Pancreas (tissue), 10 donors: Measurements from ENCODE around the gene CCDC122. TPM values are rescaled to one million over a fixed set of nuclear protein-coding genes. Genes with fewer than 3 reads are reported as not detected.

ENCODE experiments used
- ATAC-seq, 4 donors: fragments of 200-7000 bp; cut with Tn5 transposase; one replicate each; pipeline versions ENCODE4 v1.8.0 to v1.9.1; 2020; ENCODE audit warnings: mild to moderate bottlenecking in 4 of 4, moderate library complexity in 4 of 4
- DNase-seq, 6 donors: peaks; one replicate each; pipeline ENCODE4 v3.0.0-alpha.2; 2020
- FAIRE-seq: peaks from 2 replicates; lab custom pipeline; 2012; peaks lifted over from hg19 to GRCh38; lab: Jason Lieb, UNC
- H3K27ac ChIP-seq, 4 donors: fragments of 200-600 bp; sonication (generic); 1 replicate in 3 of 4; 2 replicates in 1 of 4; pipeline versions ENCODE4 v1.5.0 to v1.8.0; 2020
- H3K27me3 ChIP-seq, 4 donors: fragments of 200-600 bp; one replicate each; pipeline ENCODE4 v1.8.0; 2021
- H3K36me3 ChIP-seq, 3 donors: fragments of 200-600 bp; sonication (generic) in 1 of 3; one replicate each; pipeline versions ENCODE4 v1.5.0 to v1.8.0; 2020 to 2021
- H3K4me1 ChIP-seq, 3 donors: fragments of 200-600 bp; one replicate each; pipeline ENCODE4 v1.8.0; 2021
- H3K4me3 ChIP-seq, 4 donors: fragments of 200-600 bp; sonication (generic) in 2 of 4; one replicate each; pipeline versions ENCODE4 v1.5.0 to v1.8.0; 2020 to 2021
- H3K9me3 ChIP-seq, 4 donors: fragments of 200-600 bp; one replicate each; pipeline ENCODE4 v1.8.0; 2021
- CTCF ChIP-seq, 4 donors: fragments of 200-600 bp; sonication (generic) in 3 of 4; IDR thresholded peaks; one replicate each; pipeline versions ENCODE4 v1.5.0 to v1.8.0; 2021; ENCODE audit warnings: antibody characterized with exemption in 4 of 4
- WGBS, 2 donors: extraction: QIAGEN DNeasy Blood & Tissue Kit; methylation state at CpG; one replicate each; pipeline ENCODE4 v1.1.7; 2013; 5-methylcytosine and 5-hydroxymethylcytosine counted together
- intact Hi-C, 3 donors: fragments of 100-400 bp; cut with DNase I; formaldehyde crosslinking; loops; one replicate each; pipeline versions ENCODE4 v1.11.1 to v1.14.2; 2022
- polyA plus RNA-seq, 2 donors: library from polyadenylated mRNA; stranded (reverse); fragments of 200-250 nt; gene quantifications; one replicate each; pipeline ENCODE4 v1.2.3, GENCODE V29; 2013
- total RNA-seq, 6 donors: library from RNA; stranded (reverse); fragmentation: NEBNext Ultra II Directional in 4 of 6; extraction: Animal tissue kit (Norgen Biotek cat#: 25700) in 4 of 6; gene quantifications; one replicate each; pipeline versions ENCODE4 v1.2.1 to v1.2.4, GENCODE V29; 2021 to 2023
- donor health status: healthy with polysubstance abuse.
- donor health status: DM: no; HTN: no; CAD: no; lungs with moderate emphysema.
- donor health status: DM: no; HTN: no; CAD: no.
- donor health status: control.
- donor health status: control.
- donor health status: Bipolar disorder and iron deficiency.
- donor health status: DM: yes; HTN: yes; CAD: no.
- donor health status: DM: no; HTN: no; CAD: no.
- donor health status: DM: no; HTN: no; CAD: no.
- donor health status: DM: yes; HTN: yes; CAD: no.

CCDC122 gene
- total RNA-seq (1 to 10 TPM; 4.4 to 7.3 (median 4.8) TPM), polyA plus RNA-seq (1 to 10 TPM; 2.9 to 4.6 TPM)

DNA sequence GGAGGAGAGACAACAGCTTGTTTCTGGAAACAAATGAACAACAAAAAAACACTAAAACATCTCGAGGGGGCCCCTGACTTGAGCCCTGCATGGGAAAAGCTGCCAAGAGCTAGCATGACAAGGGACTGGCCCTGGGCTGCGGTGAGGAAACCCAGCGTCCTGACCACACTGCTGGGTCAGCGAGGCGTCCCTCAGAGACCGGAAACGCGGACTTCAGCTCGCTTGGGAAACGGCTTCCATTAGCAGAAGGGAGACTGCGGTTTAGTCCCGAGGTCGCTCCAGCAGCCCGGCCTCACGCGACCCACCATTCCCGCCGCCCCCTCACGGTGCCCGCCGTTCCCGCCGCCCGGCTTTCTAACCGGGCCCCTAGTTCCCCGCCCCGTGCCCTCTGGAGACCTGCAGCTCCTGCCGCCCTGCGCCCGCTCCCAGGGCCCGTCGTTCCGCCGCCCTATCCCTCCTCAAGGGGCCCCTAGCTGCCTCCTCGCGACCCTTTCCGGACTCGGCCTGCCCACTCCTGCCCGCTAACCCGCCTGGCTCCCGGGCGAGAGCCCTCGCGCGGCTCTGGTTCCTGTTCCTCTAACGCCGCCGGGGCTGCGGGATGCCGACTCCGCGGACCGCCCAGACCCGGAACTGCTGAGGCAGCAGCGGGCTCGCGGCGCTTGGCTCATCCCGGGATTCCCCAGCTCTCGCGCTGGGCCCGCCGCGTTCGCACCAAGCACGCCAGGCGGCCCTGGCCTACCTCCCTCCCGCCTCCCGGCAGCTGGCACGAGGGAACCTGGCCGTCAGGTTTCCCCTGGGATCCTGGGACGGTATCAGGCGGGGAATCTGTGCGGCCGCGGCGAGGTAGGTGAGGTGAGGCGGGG is at the start of gene CCDC122:
Gene CCDC122, minus strand, starts transcription at position 849 of the 863 bp plus-strand sequence. CDS start 10,364 bp downstream, outside the sequence.
- Histone ChIP-seq H3K4me3 (peak within 1 kb of the TSS; percentile 56 to 85 (median 81)), H3K36me3 (no peaks in the 10 kb centered on the region), H3K27me3 (no peaks in the 10 kb centered on the region), H3K4me1 (peaks cover 0 to 8% (median 3%) of the 10 kb centered on the region in 3 donors), H3K27ac (peak within 1 kb of the TSS; percentile 95 to 97 (median 96)), H3K9me3 (no peaks in the 10 kb centered on the region)
- intact Hi-C loops: no loop called here
- ATAC-seq: peak; percentile 85 to 94 (median 93)
- WGBS, 2 donors: 0 to 1% methylated on average over 66 to 78 of the region's 78 CpGs
- peak; percentile 80 to 94 (median 86) for DNase-seq
- TF ChIP-seq CTCF (IDR thresholded peaks at IDR 0.05): no peak
- FAIRE-seq: no peak

- 85 to 89% methylated on average over 5 of the region's 5 CpGs for WGBS, 2 donors
- intact Hi-C loops: no loop called here
These were observed 45.2 kb upstream of the CCDC122 start for GRCh38 chr13:43924549-43925245.

DNA sequence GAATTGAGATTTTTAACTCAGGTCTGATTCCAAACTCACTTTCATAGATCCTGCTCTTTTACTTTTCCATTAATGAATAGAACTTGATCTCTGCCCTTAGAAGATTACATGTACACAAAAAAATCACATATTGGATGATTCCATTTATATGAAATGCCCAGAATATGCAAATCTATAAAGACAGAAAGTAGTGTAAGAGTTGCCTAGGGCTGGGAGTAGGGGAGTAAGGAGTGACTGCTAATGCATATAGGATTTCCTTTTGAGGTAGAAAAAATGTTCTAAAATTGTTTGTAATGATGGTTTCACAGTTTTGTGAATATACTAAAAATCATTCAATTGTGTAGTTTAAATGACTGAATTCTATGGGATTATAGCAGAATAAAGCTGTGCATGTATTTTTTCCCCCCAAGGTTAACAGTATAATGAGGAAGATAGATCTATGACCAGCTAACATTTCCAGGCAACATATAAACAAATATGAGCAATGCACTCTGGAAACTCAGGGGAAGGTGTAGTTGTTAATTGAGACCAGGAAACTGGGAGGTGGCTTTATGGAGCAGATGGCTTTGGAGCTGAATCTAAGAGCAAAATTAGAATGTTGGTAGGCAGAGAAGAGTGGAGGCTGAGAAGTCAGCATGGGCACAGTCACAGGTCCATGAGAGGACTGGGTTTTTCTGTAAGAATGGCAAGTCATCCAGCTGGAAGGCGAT is 41.6 kb upstream of the CCDC122 start:
- no peak for FAIRE-seq
- intact Hi-C loops: no loop called here
- WGBS, 2 donors: 91 to 94% methylated on average over 1 of the region's 1 CpG

More at GRCh38 chr13:43924549-43925245, 45.2 kb upstream of the CCDC122 start:
- Histone ChIP-seq H3K27me3 (no peaks in the 10 kb centered on the region), H3K27ac (no peak overlapping the region), H3K36me3 (no peaks in the 10 kb centered on the region), H3K4me1 (no peaks in the 10 kb centered on the region), H3K4me3 (no peak overlapping the region), H3K9me3 (no peaks in the 10 kb centered on the region)
- DNase-seq (no peak), FAIRE-seq (no peak), ATAC-seq (peak in 1 of 4 donors; percentile 57)
- TF ChIP-seq CTCF (IDR thresholded peaks at IDR 0.05): no peak

GRCh38 chr13:43918636-43919035 is 39.1 kb upstream of the CCDC122 start:
- Histone ChIP-seq H3K36me3 (no peaks in the 10 kb centered on the region), H3K4me1 (no peaks in the 10 kb centered on the region), H3K27ac (no peak overlapping the region), H3K9me3 (no peaks in the 10 kb centered on the region), H3K4me3 (no peak overlapping the region), H3K27me3 (no peaks in the 10 kb centered on the region)
- no peak for FAIRE-seq
- TF ChIP-seq CTCF (IDR thresholded peaks at IDR 0.05): no peak
- no peak for ATAC-seq
- DNase-seq: no peak
- intact Hi-C loops: loop anchor here in 1 of 3 donors (10.0 kb wide), 1 partner anchor 126 kb away; no protein-coding TSS in a partner anchor
- 71 to 72% methylated on average over 5 of the region's 5 CpGs for WGBS, 2 donors

More for the DNA sequence above, 41.6 kb upstream of the CCDC122 start:
- no peak overlapping the region for H3K4me3 ChIP-seq
- no peak for ATAC-seq
- H3K27ac ChIP-seq: no peak overlapping the region
- no peaks in the 10 kb centered on the region for H3K36me3 ChIP-seq
- H3K9me3 ChIP-seq: no peaks in the 10 kb centered on the region
- H3K4me1 ChIP-seq: no peaks in the 10 kb centered on the region
- no peak for TF ChIP-seq CTCF (IDR thresholded peaks at IDR 0.05)
- no peaks in the 10 kb centered on the region for H3K27me3 ChIP-seq
- no peak for DNase-seq
